ENCODE results near the gene CMTM6. TPM values are rescaled to one million over a fixed set of nuclear protein-coding genes. Genes with fewer than 3 reads are reported as not detected.
A peak's percentile ranks its signal among the peaks of the same experiment; 100 is the strongest.

CMTM6 gene
- total and polyA plus RNA-seq, 10 of the 15 experiments (the other 5 are each of a cell fraction or from before 2014, with no cell fraction given): 27.1 to 97.3 (median 61.4) TPM

GRCh38 chr3:32511005-32511404, 8.4 kb upstream of the CMTM6 start (continued):
- no peak for TF ChIP-seq SREBF1 (IDR thresholded peaks at IDR 0.05; ENCODE audit: low read length)

- no TSS peak for BruUV-seq (replicated peaks)
- no peak overlapping the region for H3K4me3 ChIP-seq
- no peaks in the 10 kb centered on the region for H4K20me1 ChIP-seq (ENCODE audit: control insufficient read depth, insufficient read depth)
- H3K27ac ChIP-seq (ENCODE audit: control insufficient read depth, insufficient read depth): no peak overlapping the region
- no peaks in the 10 kb centered on the region for H3K36me3 ChIP-seq (ENCODE audit: control insufficient read depth in 2 of 2, insufficient read depth in 2 of 2, low read length in 1 of 2)
- H3K4me1 ChIP-seq (ENCODE audit: control insufficient read depth, insufficient read depth, low read length): no peaks in the 10 kb centered on the region
- POLR2A ChIA-PET: no interaction called here
- no peak for DNase-seq (ENCODE audit: low read depth, low spot score)
- intact Hi-C loops (cut with micrococcal nuclease; ENCODE audit: unreplicated experiment): loop anchor here (1.0 to 10.0 kb wide), 4 partner anchors 67 to 422 kb away; no protein-coding TSS in a partner anchor
- no peaks in the 10 kb centered on the region for H3K9me3 ChIP-seq (replicated peaks; ENCODE audit: control insufficient read depth, insufficient read depth, low read length)
- H3K9ac ChIP-seq (ENCODE audit: control insufficient read depth, insufficient read depth, low read length): no peak overlapping the region
- CTCF ChIA-PET: interaction anchor here (0.5 to 4.6 kb wide), 31 partner anchors 9 to 423 kb away, joined by 3 to 26 read pairs (median 4); no protein-coding TSS in a partner anchor
- SMC1A ChIA-PET (ENCODE audit: uncharacterized antibody, unreplicated experiment): interaction anchor here (0.6 to 1.8 kb wide), 16 partner anchors 15 to 426 kb away, joined by 3 to 7 read pairs (median 3); no protein-coding TSS in a partner anchor
- H3K79me2 ChIP-seq (ENCODE audit: control insufficient read depth, insufficient read depth, low read length): no peaks in the 10 kb centered on the region
- H2AFZ ChIP-seq (ENCODE audit: control insufficient read depth, low read depth, low read length): no peak overlapping the region
- in situ Hi-C loops (cut with MboI): no loop called here
- RAD21 ChIA-PET (ENCODE audit: unreplicated experiment): interaction anchor here (0.7 to 2.2 kb wide), 12 partner anchors 9 to 424 kb away, joined by 3 to 10 read pairs (median 4); no protein-coding TSS in a partner anchor
- peak; percentile 47 for FAIRE-seq
- no peaks in the 10 kb centered on the region for H3K27me3 ChIP-seq (replicated peaks in 1 of 2; ENCODE audit: control insufficient read depth in 2 of 2, insufficient read depth in 2 of 2, low read length in 1 of 2)
- 35% methylated on average over 3 of the region's 3 CpGs for WGBS (ENCODE audit: insufficient coverage, insufficient replicate concordance, low lambda C conversion rate, missing lambda C conversion rate)
- H3K4me2 ChIP-seq (ENCODE audit: control insufficient read depth, insufficient read depth): no peak overlapping the region
- peak; percentile 97 for ATAC-seq
- TF ChIP-seq PKNOX1 (IDR thresholded peaks at IDR 0.05): no peak; the same call in 1 of the 2 replicates
- peak; percentile 77 to 95 (median 83) for TF ChIP-seq CTCF (IDR thresholded peaks at IDR 0.05 in 2 of 3, conservative IDR thresholded peaks at IDR 0.05 in 1 of 3; ENCODE audit: control insufficient read depth in 2 of 3, extremely low read depth in 1 of 3, insufficient read depth in 1 of 3, low read depth in 3 of 3, low read length in 3 of 3)
- TF ChIP-seq SMC3 (IDR thresholded peaks at IDR 0.05; ENCODE audit: borderline replicate concordance, low read length): peak; percentile 98
- TF ChIP-seq FOS (IDR thresholded peaks at IDR 0.05; ENCODE audit: borderline replicate concordance, extremely low read depth, insufficient read length): no peak
- no peak for TF ChIP-seq NFYB (IDR thresholded peaks at IDR 0.05; ENCODE audit: insufficient read depth, low read depth, low read length)
- no peak for TF ChIP-seq KAT2A (conservative IDR thresholded peaks at IDR 0.05; ENCODE audit: control insufficient read depth, low read depth, low read length)
- no peak for TF ChIP-seq ZBTB4 (CRISPR knock-in tag; IDR thresholded peaks at IDR 0.05)
- TF ChIP-seq ZBTB33 (IDR thresholded peaks at IDR 0.05): no peak
- no peak for TF ChIP-seq CBX5 (IDR thresholded peaks at IDR 0.05; ENCODE audit: low read depth)
- peak; percentile 67; the same call in 1 of the 2 replicates for TF ChIP-seq YY1 (IDR thresholded peaks at IDR 0.05; ENCODE audit: low read depth, low read length)
- no peak for TF ChIP-seq ZNF217 (IDR thresholded peaks at IDR 0.05)
- TF ChIP-seq ZNF622 (IDR thresholded peaks at IDR 0.05): no peak
Observed at GRCh38 chr3:32510075-32510724, 7.5 kb upstream of the CMTM6 start.

All from GM12878 (cell line).